DND-41 (cell line): ENCODE measurements around the gene MYO3A.

Source experiments
- ATAC-seq: fragments of 200-7000 bp; cut with Tn5 transposase; 3 replicates; pipeline ENCODE4 v1.9.1; 2021; ENCODE audit warnings: low read depth; ENCODE audit not compliant: insufficient read depth
- DNase-seq: peaks from one replicate; pipeline ENCODE4 v3.0.0-alpha.2; 2020
- H2AFZ ChIP-seq: 2 replicates; pipeline ENCODE4 v1.6.0; 2012; ENCODE audit warnings: low read depth, low read length
- H3K27ac ChIP-seq: 2 replicates; pipeline ENCODE4 v1.5.1; 2012; ENCODE audit warnings: low read length, inconsistent platforms
- H3K27me3 ChIP-seq: fragments of 200-600 bp; sonication (generic); 2 replicates; pipeline ENCODE4 v1.6.0; 2012; ENCODE audit warnings: low read length, mild to moderate bottlenecking, inconsistent platforms; ENCODE audit not compliant: insufficient read depth, poor library complexity
- H3K36me3 ChIP-seq: 2 replicates; pipeline ENCODE4 v1.5.1; 2012; ENCODE audit warnings: low read length, inconsistent platforms; ENCODE audit not compliant: insufficient read depth
- H3K4me1 ChIP-seq: 2 replicates; pipeline ENCODE4 v1.5.1; 2012; ENCODE audit warnings: mild to moderate bottlenecking, low read length; ENCODE audit not compliant: insufficient read depth
- H3K4me2 ChIP-seq: 2 replicates; pipeline ENCODE4 v1.6.0; 2012; ENCODE audit warnings: mild to moderate bottlenecking, moderate library complexity, low read length, inconsistent platforms; ENCODE audit not compliant: insufficient read depth
- H3K4me3 ChIP-seq, 2 experiments: fragments of 200-600 bp in 1 of 2; shearing (Covaris generic) in 1 of 2; 2 replicates each; pipeline ENCODE4 v1.5.1; 2012 to 2016; ENCODE audit warnings: inconsistent platforms in 2 of 2, low read length in 2 of 2, mild to moderate bottlenecking in 2 of 2, low read depth in 1 of 2, moderate library complexity in 1 of 2
- H3K79me2 ChIP-seq: 2 replicates; pipeline ENCODE4 v1.6.0; 2012; ENCODE audit warnings: low read length, inconsistent platforms; ENCODE audit not compliant: insufficient read depth
- H3K9ac ChIP-seq: 2 replicates; pipeline ENCODE4 v1.6.0; 2012; ENCODE audit warnings: low read depth, mild to moderate bottlenecking, inconsistent platforms, low read length, moderate library complexity
- H3K9me3 ChIP-seq: 2 replicates; pipeline ENCODE4 v1.5.1; 2012; ENCODE audit warnings: low read length, moderate library complexity, mild to moderate bottlenecking, inconsistent platforms; ENCODE audit not compliant: insufficient read depth, severe bottlenecking
- H4K20me1 ChIP-seq: 2 replicates; pipeline ENCODE4 v1.6.0; 2012; ENCODE audit warnings: low read length; ENCODE audit not compliant: insufficient read depth
- CTCF ChIP-seq: IDR thresholded peaks from 2 replicates; pipeline ENCODE4 v1.5.1; 2012; ENCODE audit warnings: borderline replicate concordance, low read length, moderate library complexity, mild to moderate bottlenecking; ENCODE audit not compliant: poor library complexity, severe bottlenecking; ENCODE audit errors: extremely low read depth
- EZH2 ChIP-seq: IDR thresholded peaks from 3 replicates; pipeline ENCODE4 v1.6.1; 2012; ENCODE audit warnings: borderline replicate concordance, low read depth, mild to moderate bottlenecking, moderate library complexity, low read length, inconsistent platforms; ENCODE audit not compliant: severe bottlenecking

The MYO3A gene

GRCh38 chr10:26198119-26198518, 264.1 kb downstream of the MYO3A start:
- Histone ChIP-seq H3K27ac (no peak overlapping the region), H3K9ac (no peak overlapping the region), H3K79me2 (no peaks in the 10 kb centered on the region), H4K20me1 (no peaks in the 10 kb centered on the region), H2AFZ (no peak overlapping the region), H3K4me1 (no peaks in the 10 kb centered on the region), H3K27me3 (peaks cover 7% of the 10 kb centered on the region), H3K4me3 (no peak overlapping the region), H3K4me2 (no peak overlapping the region), H3K36me3 (no peaks in the 10 kb centered on the region), H3K9me3 (no peaks in the 10 kb centered on the region)
- no peak for TF ChIP-seq EZH2
- TF ChIP-seq CTCF = no peak
- DNase-seq (no peak), ATAC-seq (no peak)

- Histone ChIP-seq H3K4me2 (no peak overlapping the region), H2AFZ (no peak overlapping the region), H3K27me3 (peaks cover 6% of the 10 kb centered on the region), H4K20me1 (no peaks in the 10 kb centered on the region), H3K9me3 (no peaks in the 10 kb centered on the region), H3K79me2 (no peaks in the 10 kb centered on the region), H3K4me1 (no peaks in the 10 kb centered on the region), H3K27ac (no peak overlapping the region), H3K4me3 (no peak overlapping the region), H3K36me3 (no peaks in the 10 kb centered on the region), H3K9ac (no peak overlapping the region)
- no peak for DNase-seq
- no peak for TF ChIP-seq CTCF
- no peak for TF ChIP-seq EZH2
- no peak for ATAC-seq
These were observed 265.8 kb downstream of the MYO3A start for GRCh38 chr10:26199841-26200240.

GRCh38 chr10:26205223-26205622, 271.2 kb downstream of the MYO3A start:
- H4K20me1 ChIP-seq = no peaks in the 10 kb centered on the region
- ATAC-seq (no peak), DNase-seq (no peak)
- H3K36me3 ChIP-seq = no peaks in the 10 kb centered on the region
- peaks cover 11% of the 10 kb centered on the region for H3K27me3 ChIP-seq
- H3K4me3 ChIP-seq = no peak overlapping the region
- H3K27ac ChIP-seq = no peak overlapping the region
- H3K79me2 ChIP-seq = no peaks in the 10 kb centered on the region
- H3K9ac ChIP-seq = no peak overlapping the region
- peaks cover 2% of the 10 kb centered on the region for H3K9me3 ChIP-seq
- no peaks in the 10 kb centered on the region for H3K4me1 ChIP-seq
- H2AFZ ChIP-seq = no peak overlapping the region
- H3K4me2 ChIP-seq = no peak overlapping the region
- TF ChIP-seq CTCF (no peak), EZH2 (no peak)
